Measurements from ENCODE around the gene BCAR3.

Gene BCAR3

GRCh38 chr1:93616221-93616995 is 65.2 kb downstream of the BCAR3 start (continued):
- TF ChIP-seq PRDM6 (tag by site-specific recombination; IDR thresholded peaks at IDR 0.05): peak; percentile 65
- TF ChIP-seq ZNF645 (tag by site-specific recombination; IDR thresholded peaks at IDR 0.05): no peak
- TF ChIP-seq ZNF629 (tag by site-specific recombination; IDR thresholded peaks at IDR 0.05): no peak
- TF ChIP-seq ZNF596 (tag by site-specific recombination; IDR thresholded peaks at IDR 0.05): no peak
- TF ChIP-seq ZNF610 (tag by site-specific recombination; IDR thresholded peaks at IDR 0.05; ENCODE audit: borderline replicate concordance): no peak
- TF ChIP-seq ZNF221 (tag by site-specific recombination; IDR thresholded peaks at IDR 0.05; ENCODE audit: borderline replicate concordance): no peak
- TF ChIP-seq KLF1 (tag by site-specific recombination; IDR thresholded peaks at IDR 0.05): peak; percentile 24; the same call in 1 of the 2 replicates
- TF ChIP-seq PBX3 (CRISPR knock-in tag; IDR thresholded peaks at IDR 0.05): no peak
- TF ChIP-seq ZNF280C (tag by site-specific recombination; IDR thresholded peaks at IDR 0.05): no peak
- TF ChIP-seq ZNF311 (tag by site-specific recombination; IDR thresholded peaks at IDR 0.05; ENCODE audit: borderline replicate concordance): no peak
- TF ChIP-seq KLF10 (tag by site-specific recombination; IDR thresholded peaks at IDR 0.05): no peak
- no peak for TF ChIP-seq ZNF114 (tag by site-specific recombination; IDR thresholded peaks at IDR 0.05)
- TF ChIP-seq ZBTB17 (tag by site-specific recombination; IDR thresholded peaks at IDR 0.05): peak; percentile 56
- peak; percentile 47 for TF ChIP-seq SCRT2 (tag by site-specific recombination; IDR thresholded peaks at IDR 0.05)
- no peak for TF ChIP-seq ZNF561 (tag by site-specific recombination; IDR thresholded peaks at IDR 0.05; ENCODE audit: borderline replicate concordance)
- no peak for TF ChIP-seq ZNF654 (tag by site-specific recombination; IDR thresholded peaks at IDR 0.05; ENCODE audit: low read depth)
- TF ChIP-seq ZNF26 (tag by site-specific recombination; IDR thresholded peaks at IDR 0.05): no peak
- TF ChIP-seq ZNF366 (tag by site-specific recombination; conservative IDR thresholded peaks at IDR 0.05): 0 out of 2 replicates have a peak, but pooled peaks have one; percentile 16
- no peak for TF ChIP-seq ZNF426 (tag by site-specific recombination; IDR thresholded peaks at IDR 0.05)
- no peak for TF ChIP-seq ZNF624 (tag by site-specific recombination; IDR thresholded peaks at IDR 0.05)
- no peak for TF ChIP-seq ZNF449 (tag by site-specific recombination; IDR thresholded peaks at IDR 0.05)
- TF ChIP-seq GLIS1 (tag by site-specific recombination; IDR thresholded peaks at IDR 0.05): peak; percentile 29; the same call in 1 of the 2 replicates
- peak; percentile 48; the same call in 1 of the 2 replicates for TF ChIP-seq WT1 (tag by site-specific recombination; IDR thresholded peaks at IDR 0.05)
- TF ChIP-seq ZNF514 (tag by site-specific recombination; IDR thresholded peaks at IDR 0.05): no peak
- TF ChIP-seq ZNF335 (tag by site-specific recombination; conservative IDR thresholded peaks at IDR 0.05): peak; percentile 64
- TF ChIP-seq ZNF175 (tag by site-specific recombination; IDR thresholded peaks at IDR 0.05): no peak
- no peak for TF ChIP-seq ZNF24 (tag by site-specific recombination; IDR thresholded peaks at IDR 0.05)
- TF ChIP-seq ZIC2 (tag by site-specific recombination; IDR thresholded peaks at IDR 0.05): no peak
- TF ChIP-seq AEBP2 (tag by site-specific recombination; IDR thresholded peaks at IDR 0.05; ENCODE audit: borderline replicate concordance): no peak
